LNCaP clone FGC (cell line): Measurements from ENCODE around the gene EPPIN.

Source experiments
- DNase-seq: peaks from one replicate; pipeline ENCODE4 v3.0.0-alpha.2; 2011; ENCODE audit warnings: low read depth
- H3K4me3 ChIP-seq: 2 replicates; pipeline ENCODE4 v1.5.1; 2011; ENCODE audit warnings: mild to moderate bottlenecking, low read depth, low read length, control low read depth
- TF ChIP-seq, protein P1 (sequence below): IDR thresholded peaks from 2 replicates; pipeline ENCODE4 v1.5.1; 2012; ENCODE audit warnings: mild to moderate bottlenecking; ENCODE audit not compliant: control insufficient read depth, insufficient read depth; ENCODE audit errors: extremely low read depth

The EPPIN gene

DNA sequence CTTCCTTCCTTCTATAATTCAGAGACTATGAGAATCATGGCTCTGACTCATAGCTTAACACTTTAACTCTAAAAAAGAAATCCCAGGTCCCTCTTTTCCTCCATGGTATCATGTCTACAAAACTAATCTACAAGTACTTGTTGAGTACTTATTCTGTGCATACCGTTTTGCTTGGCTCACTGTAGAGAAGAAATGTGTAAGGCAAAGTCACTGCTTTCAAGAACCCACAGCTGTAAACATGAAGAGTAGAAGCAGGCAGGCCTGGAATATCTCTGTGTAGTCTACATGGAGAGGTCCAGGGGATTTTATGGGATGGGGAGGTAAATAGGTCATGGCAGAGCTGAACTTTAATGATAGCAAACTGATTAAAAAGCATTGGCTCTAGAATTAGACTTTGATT, 45.6 kb downstream of the EPPIN start:
- no peak overlapping the region for H3K4me3 ChIP-seq
- DNase-seq: no peak
- TF ChIP-seq, protein P1, sequence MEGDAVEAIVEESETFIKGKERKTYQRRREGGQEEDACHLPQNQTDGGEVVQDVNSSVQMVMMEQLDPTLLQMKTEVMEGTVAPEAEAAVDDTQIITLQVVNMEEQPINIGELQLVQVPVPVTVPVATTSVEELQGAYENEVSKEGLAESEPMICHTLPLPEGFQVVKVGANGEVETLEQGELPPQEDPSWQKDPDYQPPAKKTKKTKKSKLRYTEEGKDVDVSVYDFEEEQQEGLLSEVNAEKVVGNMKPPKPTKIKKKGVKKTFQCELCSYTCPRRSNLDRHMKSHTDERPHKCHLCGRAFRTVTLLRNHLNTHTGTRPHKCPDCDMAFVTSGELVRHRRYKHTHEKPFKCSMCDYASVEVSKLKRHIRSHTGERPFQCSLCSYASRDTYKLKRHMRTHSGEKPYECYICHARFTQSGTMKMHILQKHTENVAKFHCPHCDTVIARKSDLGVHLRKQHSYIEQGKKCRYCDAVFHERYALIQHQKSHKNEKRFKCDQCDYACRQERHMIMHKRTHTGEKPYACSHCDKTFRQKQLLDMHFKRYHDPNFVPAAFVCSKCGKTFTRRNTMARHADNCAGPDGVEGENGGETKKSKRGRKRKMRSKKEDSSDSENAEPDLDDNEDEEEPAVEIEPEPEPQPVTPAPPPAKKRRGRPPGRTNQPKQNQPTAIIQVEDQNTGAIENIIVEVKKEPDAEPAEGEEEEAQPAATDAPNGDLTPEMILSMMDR: no peak

DNA sequence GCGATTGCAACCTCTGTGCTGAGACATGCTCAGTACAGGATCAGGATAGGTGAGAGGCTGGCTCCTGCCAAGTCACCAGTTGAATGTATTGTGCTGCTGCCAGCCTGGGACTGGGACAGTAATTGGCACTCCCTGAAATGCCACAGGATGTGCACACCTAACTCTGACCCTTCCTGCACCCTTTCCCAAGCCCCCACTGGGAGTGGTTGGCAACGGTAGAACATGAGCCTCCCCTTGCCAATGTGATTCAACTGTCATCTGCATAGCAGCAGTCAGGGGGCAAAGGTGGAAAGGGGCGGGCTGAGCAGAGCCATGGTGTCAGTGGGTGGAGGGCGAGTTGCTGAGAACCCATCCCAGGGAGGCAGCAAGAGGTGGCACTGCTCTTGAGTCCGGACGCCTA, 47.2 kb downstream of the EPPIN start:
- TF ChIP-seq, protein P1: no peak
- no peak overlapping the region for H3K4me3 ChIP-seq
- no peak for DNase-seq

DNA sequence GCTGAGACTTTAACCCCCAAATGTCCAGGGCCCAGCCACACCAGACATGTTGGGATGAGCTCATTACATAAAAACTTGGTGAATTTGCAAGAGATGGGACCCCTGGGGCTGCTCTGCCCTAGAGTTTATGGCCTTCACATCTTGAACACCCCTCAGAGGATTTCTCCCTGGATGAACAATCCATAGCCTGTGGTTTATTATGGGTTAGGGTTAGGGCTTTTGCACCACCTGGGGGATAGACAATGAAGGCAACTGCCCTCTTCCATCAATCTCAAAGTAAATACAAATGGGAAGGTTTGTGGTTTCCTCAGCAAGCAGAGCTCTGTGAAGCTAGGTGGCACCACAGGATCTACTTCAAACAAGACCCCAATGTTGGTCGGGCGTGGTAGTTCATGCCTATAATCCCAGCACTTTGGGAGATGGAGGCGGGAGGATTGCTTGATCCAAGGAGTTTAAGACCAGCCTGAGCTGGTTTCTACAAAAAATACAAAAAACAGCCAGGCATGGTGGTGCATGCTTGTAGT, 49.2 kb downstream of the EPPIN start:
- TF ChIP-seq, protein P1: no peak

DNA sequence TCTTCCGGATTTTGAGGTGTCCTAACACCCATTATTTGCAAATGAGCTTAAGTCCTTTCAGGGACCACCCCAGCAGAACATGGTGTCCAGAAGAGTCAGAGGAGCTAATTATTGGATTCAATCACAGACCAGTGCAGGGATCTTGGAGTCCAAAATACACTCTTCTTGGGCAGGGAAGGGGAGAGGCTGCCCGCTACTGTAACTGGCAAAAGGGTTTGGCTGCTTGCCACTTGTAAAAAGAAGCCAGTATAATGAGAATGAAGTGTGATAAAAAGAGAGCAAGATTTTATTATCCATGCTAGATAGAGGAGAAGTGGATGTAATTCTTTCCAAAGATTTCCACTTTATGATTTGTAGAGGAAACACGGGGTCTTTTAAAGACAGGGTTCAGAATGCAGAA, 51.0 kb downstream of the EPPIN start:
- TF ChIP-seq, protein P1: no peak
- no peak for DNase-seq
- H3K4me3 ChIP-seq: no peak overlapping the region

More for the DNA sequence above, 49.2 kb downstream of the EPPIN start:
- H3K4me3 ChIP-seq: no peak overlapping the region
- DNase-seq: no peak

DNA sequence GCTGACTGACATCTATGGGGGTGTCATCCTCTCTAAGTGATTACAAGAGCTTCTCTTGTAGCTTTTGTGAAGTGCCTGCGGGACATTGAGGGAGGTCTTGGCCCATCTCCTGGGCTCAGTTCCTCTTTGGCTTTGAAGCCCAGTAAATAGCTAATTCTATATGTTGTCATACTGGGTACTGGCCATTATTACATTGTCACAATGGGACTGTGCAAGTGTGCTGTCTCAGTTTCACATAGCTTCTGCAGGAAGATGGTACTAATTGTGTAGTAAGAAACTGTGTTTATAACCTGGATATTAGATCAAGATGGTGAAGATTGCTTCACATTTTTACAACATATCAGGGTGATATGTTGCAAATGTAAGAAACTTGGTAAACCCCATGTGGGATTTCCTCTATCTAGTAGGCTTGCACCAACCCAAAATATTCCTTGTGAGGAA, 51.7 kb downstream of the EPPIN start:
- DNase-seq: no peak
- H3K4me3 ChIP-seq: no peak overlapping the region
- TF ChIP-seq, protein P1: no peak
